Small intestine (tissue), 7 donors: ENCODE measurements around the gene SYT2. TPM values are rescaled to one million over a fixed set of nuclear protein-coding genes. Genes with fewer than 3 reads are reported as not detected.
A peak's percentile ranks its signal among the peaks of the same experiment; 100 is the strongest.

Source experiments
- DNase-seq, 2 donors: peaks; one replicate each; pipeline versions ENCODE4 v3.0.0 to v3.0.0-alpha.2; 2013
- FAIRE-seq: peaks from 2 replicates; lab custom pipeline; 2012; peaks lifted over from hg19 to GRCh38; lab: Jason Lieb, UNC
- H3K27ac ChIP-seq, 3 donors: one replicate each; pipeline ENCODE4 v1.5.1; 2013; ENCODE audit warnings: low read length in 2 of 3, mild to moderate bottlenecking in 2 of 3, control low read depth in 1 of 3, inconsistent platforms in 1 of 3, low read depth in 1 of 3, moderate library complexity in 1 of 3
- H3K27me3 ChIP-seq, 3 donors: one replicate each; pipeline ENCODE4 v1.6.1; 2013; ENCODE audit warnings: low read length in 3 of 3, inconsistent platforms in 1 of 3; ENCODE audit not compliant: control insufficient read depth in 3 of 3, insufficient read depth in 3 of 3
- H3K36me3 ChIP-seq, 3 donors: one replicate each; pipeline ENCODE4 v1.6.1; 2013; ENCODE audit warnings: low read length in 3 of 3, inconsistent platforms in 1 of 3, low read depth in 1 of 3, mild to moderate bottlenecking in 1 of 3, moderate library complexity in 1 of 3; ENCODE audit not compliant: control insufficient read depth in 3 of 3, insufficient read depth in 2 of 3
- H3K4me1 ChIP-seq, 3 donors: one replicate each; pipeline ENCODE4 v1.6.1; 2013; ENCODE audit warnings: low read length in 2 of 3, inconsistent platforms in 1 of 3, low read depth in 1 of 3, mild to moderate bottlenecking in 1 of 3, moderate library complexity in 1 of 3; ENCODE audit not compliant: control insufficient read depth in 3 of 3, insufficient read depth in 2 of 3
- H3K4me3 ChIP-seq, 3 donors: one replicate each; pipeline ENCODE4 v1.5.1; 2013; ENCODE audit warnings: low read length in 3 of 3, control low read depth in 1 of 3, inconsistent platforms in 1 of 3, low read depth in 1 of 3, mild to moderate bottlenecking in 1 of 3, moderate library complexity in 1 of 3
- H3K9me3 ChIP-seq, 2 donors: one replicate each; pipeline ENCODE4 v1.6.1; 2013; ENCODE audit warnings: low read depth in 1 of 2, low read length in 1 of 2; ENCODE audit not compliant: control insufficient read depth in 2 of 2, insufficient read depth in 1 of 2
- WGBS, 3 donors: extraction: QIAGEN DNeasy Blood & Tissue Kit; methylation state at CpG; one replicate each; pipeline ENCODE4 v1.1.7; 2013; 5-methylcytosine and 5-hydroxymethylcytosine counted together
- polyA plus RNA-seq, 4 donors: library from polyadenylated mRNA; stranded (reverse) in 3 of 4; unstranded in 1 of 4; fragments of 200-250 nt in 3 of 4; fragments of 120-200 nt in 1 of 4; gene quantifications; one replicate each; pipeline versions ENCODE4 v1.2.1 to v1.2.3, GENCODE V29; 2013
- donor health status: healthy with polysubstance abuse.
- donor health status: control.
- donor health status: control.
- donor health status: Bipolar disorder and iron deficiency.
- donor health status: healthy.

SYT2 gene
- polyA plus RNA-seq, 4 donors, result 0.03 to 1.8 TPM; not detected in 2

DNA sequence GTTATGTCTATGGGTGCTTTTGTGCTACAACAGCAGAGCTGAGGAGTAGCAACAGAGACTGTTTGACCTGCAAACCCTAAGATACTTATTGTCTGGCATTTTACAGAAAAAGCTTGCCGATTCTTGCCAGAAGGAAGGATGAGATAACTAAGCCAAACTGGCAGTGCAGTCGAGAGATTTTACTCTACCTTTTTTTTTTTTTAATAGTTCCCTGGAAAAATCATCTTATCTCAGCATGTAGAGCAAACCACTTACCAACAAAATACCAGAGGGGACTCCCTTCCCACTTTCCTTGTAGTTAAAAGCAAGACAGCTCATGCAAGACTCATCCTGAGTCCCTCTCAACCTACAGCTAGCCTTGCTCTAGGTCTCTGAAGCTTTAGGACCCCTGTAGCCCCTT lies 132.9 kb downstream of the SYT2 start:
- FAIRE-seq, result no peak
- WGBS, 3 donors, result 55 to 82% (median 79%) methylated on average over 2 of the region's 2 CpGs

DNA sequence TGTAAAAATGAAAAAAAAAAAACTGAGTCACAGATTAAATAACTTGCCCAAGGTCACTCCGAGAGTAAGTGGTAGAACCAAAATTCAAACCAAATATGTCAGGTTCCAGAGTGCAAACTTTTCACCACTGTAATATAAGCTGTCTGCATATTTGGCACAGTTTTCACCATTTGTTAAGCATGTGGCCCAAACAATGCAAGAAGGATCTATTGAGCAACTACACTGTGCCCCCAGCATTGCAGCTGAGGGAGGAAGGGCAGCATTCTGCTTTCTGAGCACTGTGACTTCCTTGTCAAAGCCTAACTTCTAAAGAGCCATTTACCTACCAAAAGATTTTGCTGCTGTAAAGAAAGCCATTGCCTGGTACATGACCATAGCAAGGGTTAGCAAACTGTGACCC lies 133.4 kb downstream of the SYT2 start:
- H3K36me3 ChIP-seq, result peaks cover 5 to 23% (median 16%) of the 10 kb centered on the region in 3 donors
- no peak for DNase-seq
- H3K27me3 ChIP-seq, result no peaks in the 10 kb centered on the region
- WGBS, 3 donors, result 81 to 85% (median 81%) methylated on average over 1 of the region's 1 CpG
- H3K9me3 ChIP-seq, result no peaks in the 10 kb centered on the region
- peaks cover 0 to 27% (median 2%) of the 10 kb centered on the region in 3 donors for H3K4me1 ChIP-seq
- no peak overlapping the region for H3K4me3 ChIP-seq
- H3K27ac ChIP-seq, result peak overlapping the region in 1 of 3 donors; percentile 63
- FAIRE-seq, result no peak

More for the DNA sequence above, 132.9 kb downstream of the SYT2 start:
- Histone ChIP-seq H3K4me1 (peaks cover 0 to 27% (median 2%) of the 10 kb centered on the region in 3 donors), H3K4me3 (no peak overlapping the region), H3K27ac (peak overlapping the region in 1 of 3 donors; percentile 63), H3K9me3 (no peaks in the 10 kb centered on the region), H3K36me3 (peaks cover 5 to 22% (median 16%) of the 10 kb centered on the region in 3 donors), H3K27me3 (no peaks in the 10 kb centered on the region)
- DNase-seq, result no peak

DNA sequence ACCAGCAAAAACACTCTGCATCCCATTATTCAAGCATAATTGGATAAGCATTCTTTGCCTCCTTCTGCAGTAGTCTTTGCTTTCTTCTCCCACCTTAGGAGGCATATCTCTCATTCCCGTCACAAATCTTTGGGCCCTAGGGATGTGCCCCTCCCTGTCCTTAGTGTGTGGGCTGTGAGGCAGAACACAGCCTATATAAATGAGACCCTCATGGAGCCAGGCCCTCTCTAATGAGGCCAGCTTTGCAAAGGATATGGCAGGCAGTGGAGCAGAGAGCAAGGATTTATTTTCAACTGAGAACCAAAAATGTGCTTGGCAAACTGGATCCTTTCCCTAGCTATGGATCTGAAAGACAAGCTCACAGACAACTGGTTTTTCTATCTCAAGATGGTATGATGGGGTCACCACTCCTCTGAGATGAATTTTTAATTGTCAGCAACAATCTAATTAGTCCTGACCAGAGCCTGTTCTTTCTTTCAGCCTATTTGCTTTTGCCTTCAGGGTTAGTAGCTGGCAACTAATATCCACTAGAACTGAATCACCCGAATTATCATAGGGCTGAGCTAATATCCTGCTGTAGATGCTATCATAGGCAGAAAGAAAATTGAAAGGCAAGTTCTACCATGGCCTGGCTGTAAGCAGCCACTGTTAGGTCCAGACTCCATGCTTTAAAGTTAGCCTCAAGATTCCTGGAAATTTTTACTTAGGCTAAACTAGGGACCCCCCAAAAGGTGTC lies 134.2 kb downstream of the SYT2 start:
- H3K4me3 ChIP-seq, result no peak overlapping the region
- H3K9me3 ChIP-seq, result no peaks in the 10 kb centered on the region
- DNase-seq (no peak), FAIRE-seq (no peak)
- H3K4me1 ChIP-seq, result peaks cover 0 to 27% (median 2%) of the 10 kb centered on the region in 3 donors
- H3K27ac ChIP-seq, result peak overlapping the region in 2 of 3 donors; percentile 11 to 64
- WGBS, 3 donors, result 77 to 86% (median 85%) methylated on average over 2 of the region's 2 CpGs
- peaks cover 7 to 21% (median 12%) of the 10 kb centered on the region in 3 donors for H3K36me3 ChIP-seq
- H3K27me3 ChIP-seq, result no peaks in the 10 kb centered on the region

DNA sequence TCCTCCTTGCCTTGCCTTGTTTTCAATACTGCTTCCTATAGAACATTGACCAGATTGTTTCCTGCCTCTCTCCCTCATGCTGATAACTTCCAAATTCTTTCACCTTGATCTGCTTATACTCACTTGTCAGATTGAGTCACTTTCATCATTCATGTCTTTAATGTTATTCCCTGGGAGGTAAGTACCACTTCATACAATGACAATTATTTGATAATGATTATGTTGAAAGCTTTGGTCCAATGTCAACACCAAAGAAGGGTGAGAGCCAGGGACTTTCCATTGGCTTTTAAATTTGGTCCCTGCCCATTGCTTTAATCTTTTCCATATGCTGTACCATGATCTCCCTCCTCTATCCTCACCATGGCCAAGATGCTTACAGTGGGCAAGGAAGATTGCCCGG lies 137.4 kb downstream of the SYT2 start:
- Histone ChIP-seq H3K4me1 (peaks cover 0 to 7% (median 2%) of the 10 kb centered on the region in 3 donors), H3K4me3 (no peak overlapping the region), H3K27me3 (no peaks in the 10 kb centered on the region), H3K27ac (no peak overlapping the region), H3K9me3 (no peaks in the 10 kb centered on the region), H3K36me3 (peaks cover 5 to 13% (median 6%) of the 10 kb centered on the region in 3 donors)
- 92 to 100% (median 96%) methylated on average over 1 of the region's 1 CpG for WGBS, 3 donors
- FAIRE-seq (no peak), DNase-seq (no peak)

- DNase-seq (peak; percentile 35 to 38), FAIRE-seq (no peak)
- 63 to 69% (median 67%) methylated on average over 3 of the region's 3 CpGs for WGBS, 3 donors
- H3K4me1 ChIP-seq, result peaks cover 0 to 2% (median 1%) of the 10 kb centered on the region in 3 donors
- H3K4me3 ChIP-seq, result no peak overlapping the region
- no peaks in the 10 kb centered on the region for H3K9me3 ChIP-seq
- no peak overlapping the region for H3K27ac ChIP-seq
- no peaks in the 10 kb centered on the region for H3K27me3 ChIP-seq
- H3K36me3 ChIP-seq, result peaks cover 5 to 13% (median 6%) of the 10 kb centered on the region in 3 donors
These were observed 138.4 kb downstream of the SYT2 start for GRCh38 chr1:202571719-202572339.

GRCh38 chr1:202569393-202570322 lies 140.6 kb downstream of the SYT2 start:
- Histone ChIP-seq H3K36me3 (peaks cover 0 to 6% (median 5%) of the 10 kb centered on the region in 3 donors), H3K4me1 (peaks cover 0 to 6% (median 0%) of the 10 kb centered on the region in 3 donors), H3K27me3 (no peaks in the 10 kb centered on the region), H3K27ac (no peak overlapping the region), H3K4me3 (no peak overlapping the region), H3K9me3 (no peaks in the 10 kb centered on the region)
- no peak for DNase-seq
- no peak for FAIRE-seq

GRCh38 chr1:202568826-202569225 lies 141.4 kb downstream of the SYT2 start:
- H3K4me3 ChIP-seq, result no peak overlapping the region
- H3K9me3 ChIP-seq, result no peaks in the 10 kb centered on the region
- H3K36me3 ChIP-seq, result peaks cover 0 to 6% (median 5%) of the 10 kb centered on the region in 3 donors
- no peak overlapping the region for H3K27ac ChIP-seq
- 68 to 86% (median 77%) methylated on average over 4 of the region's 4 CpGs for WGBS, 3 donors
- peaks cover 0 to 6% (median 0%) of the 10 kb centered on the region in 3 donors for H3K4me1 ChIP-seq
- peak in 1 of 2 donors; percentile 39 for DNase-seq
- FAIRE-seq, result no peak
- no peaks in the 10 kb centered on the region for H3K27me3 ChIP-seq

- Histone ChIP-seq H3K4me3 (no peak overlapping the region), H3K9me3 (no peaks in the 10 kb centered on the region), H3K27ac (no peak overlapping the region), H3K4me1 (peaks cover 0 to 6% (median 0%) of the 10 kb centered on the region in 3 donors), H3K36me3 (peaks cover 0 to 8% (median 5%) of the 10 kb centered on the region in 3 donors), H3K27me3 (no peaks in the 10 kb centered on the region)
- WGBS, 3 donors, result 70 to 88% (median 83%) methylated on average over 2 of the region's 2 CpGs
- DNase-seq (no peak), FAIRE-seq (no peak)
These were observed 141.8 kb downstream of the SYT2 start for GRCh38 chr1:202568410-202568809.
